DOHH2 (cell line): ENCODE results near the gene BANK1.

ENCODE experiments used
- H3F3A ChIP-seq: fragments of 200-600 bp; sonication (generic), shearing (Covaris generic); 2 replicates; pipeline ENCODE4 v1.6.0; 2016; ENCODE audit warnings: antibody characterized with exemption, mild to moderate bottlenecking; ENCODE audit not compliant: control insufficient read depth, insufficient read depth
- H3K27ac ChIP-seq: fragments of 200-600 bp; sonication (generic); 2 replicates; pipeline ENCODE4 v1.5.1; 2014; ENCODE audit warnings: low read depth, mild to moderate bottlenecking, low read length, moderate library complexity
- H3K27me3 ChIP-seq: fragments of 200-600 bp; sonication (generic); 2 replicates; pipeline ENCODE4 v1.6.1; 2014; ENCODE audit warnings: mild to moderate bottlenecking, low read length, mixed read lengths; ENCODE audit not compliant: control insufficient read depth
- H3K36me3 ChIP-seq: fragments of 200-600 bp; sonication (generic); 2 replicates; pipeline ENCODE4 v1.6.1; 2014; ENCODE audit warnings: mild to moderate bottlenecking, low read length, moderate library complexity, mixed read lengths; ENCODE audit not compliant: control insufficient read depth
- H3K4me1 ChIP-seq: fragments of 200-600 bp; sonication (generic); 2 replicates; pipeline ENCODE4 v1.6.1; 2014; ENCODE audit warnings: mild to moderate bottlenecking, low read length, mixed read lengths; ENCODE audit not compliant: control insufficient read depth
- H3K4me2 ChIP-seq: fragments of 200-600 bp; sonication (generic); 2 replicates; pipeline ENCODE4 v1.6.0; 2014; ENCODE audit warnings: mild to moderate bottlenecking, low read length, moderate library complexity
- H3K4me3 ChIP-seq: fragments of 200-600 bp; sonication (generic); 2 replicates; pipeline ENCODE4 v1.5.1; 2014; ENCODE audit warnings: mild to moderate bottlenecking, low read length, mixed read lengths
- H3K79me2 ChIP-seq: fragments of 200-600 bp; sonication (generic); 2 replicates; pipeline ENCODE4 v1.6.1; 2014; ENCODE audit warnings: mild to moderate bottlenecking, low read length, mixed read lengths; ENCODE audit not compliant: control insufficient read depth
- H3K9me2 ChIP-seq: fragments of 200-600 bp; sonication (generic); replicated peaks from 2 replicates; pipeline ENCODE4 v1.6.1; 2014; ENCODE audit warnings: mild to moderate bottlenecking, low read length, mixed read lengths; ENCODE audit not compliant: control insufficient read depth
- H3K9me3 ChIP-seq: fragments of 200-600 bp; sonication (generic); 2 replicates; pipeline ENCODE4 v1.6.1; 2014; ENCODE audit warnings: antibody characterized with exemption, low read length, mixed read lengths; ENCODE audit not compliant: control insufficient read depth, insufficient read depth
- H4K20me1 ChIP-seq: fragments of 200-600 bp; sonication (generic); 2 replicates; pipeline ENCODE4 v1.6.0; 2014; ENCODE audit warnings: low read depth, mild to moderate bottlenecking, antibody characterized with exemption, low read length, moderate library complexity; ENCODE audit not compliant: control insufficient read depth, insufficient read depth
- EZH2phosphoT487 ChIP-seq: fragments of 200-600 bp; sonication (generic); IDR thresholded peaks from 2 replicates; pipeline ENCODE4 v1.6.1; 2017; ENCODE audit warnings: borderline replicate concordance, mild to moderate bottlenecking, antibody characterized with exemption, low read length, moderate library complexity, mixed read lengths
- TF ChIP-seq, protein P1 (sequence below): fragments of 200-600 bp; sonication (generic); IDR thresholded peaks from one replicate; pipeline ENCODE4 v1.5.1; 2014; ENCODE audit warnings: antibody characterized with exemption, mild to moderate bottlenecking, low read depth, low read length; ENCODE audit not compliant: poor library complexity, severe bottlenecking

Gene BANK1

DNA sequence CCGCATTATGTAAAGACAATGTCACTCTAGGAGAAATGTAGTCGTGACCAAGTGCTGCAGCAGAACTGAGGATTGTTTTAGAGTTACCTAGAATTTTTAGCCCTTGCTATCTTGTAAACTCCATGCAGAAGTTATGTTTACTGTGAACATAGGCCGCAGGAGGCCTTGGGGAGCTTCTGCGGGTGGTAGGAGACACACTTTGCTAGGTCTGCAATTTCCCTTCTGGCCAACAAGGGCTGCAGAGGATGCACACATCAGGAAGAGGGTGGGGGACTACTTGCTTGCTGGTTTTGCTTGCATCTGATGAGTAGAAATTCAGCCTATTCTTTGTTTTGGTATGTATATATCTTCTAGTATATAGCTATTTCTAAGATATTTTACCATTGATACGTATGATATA, 23.1 kb downstream of the BANK1 start:
- no peaks in the 10 kb centered on the region for H3K9me2 ChIP-seq
- H4K20me1 ChIP-seq, result no peaks in the 10 kb centered on the region
- H3K27me3 ChIP-seq, result no peaks in the 10 kb centered on the region
- H3K4me2 ChIP-seq, result peak overlapping the region; percentile 46
- no peaks in the 10 kb centered on the region for H3K36me3 ChIP-seq
- H3K4me3 ChIP-seq, result no peak overlapping the region
- TF ChIP-seq, protein P1, sequence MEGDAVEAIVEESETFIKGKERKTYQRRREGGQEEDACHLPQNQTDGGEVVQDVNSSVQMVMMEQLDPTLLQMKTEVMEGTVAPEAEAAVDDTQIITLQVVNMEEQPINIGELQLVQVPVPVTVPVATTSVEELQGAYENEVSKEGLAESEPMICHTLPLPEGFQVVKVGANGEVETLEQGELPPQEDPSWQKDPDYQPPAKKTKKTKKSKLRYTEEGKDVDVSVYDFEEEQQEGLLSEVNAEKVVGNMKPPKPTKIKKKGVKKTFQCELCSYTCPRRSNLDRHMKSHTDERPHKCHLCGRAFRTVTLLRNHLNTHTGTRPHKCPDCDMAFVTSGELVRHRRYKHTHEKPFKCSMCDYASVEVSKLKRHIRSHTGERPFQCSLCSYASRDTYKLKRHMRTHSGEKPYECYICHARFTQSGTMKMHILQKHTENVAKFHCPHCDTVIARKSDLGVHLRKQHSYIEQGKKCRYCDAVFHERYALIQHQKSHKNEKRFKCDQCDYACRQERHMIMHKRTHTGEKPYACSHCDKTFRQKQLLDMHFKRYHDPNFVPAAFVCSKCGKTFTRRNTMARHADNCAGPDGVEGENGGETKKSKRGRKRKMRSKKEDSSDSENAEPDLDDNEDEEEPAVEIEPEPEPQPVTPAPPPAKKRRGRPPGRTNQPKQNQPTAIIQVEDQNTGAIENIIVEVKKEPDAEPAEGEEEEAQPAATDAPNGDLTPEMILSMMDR, result no peak
- no peak for TF ChIP-seq EZH2phosphoT487
- H3K79me2 ChIP-seq, result no peaks in the 10 kb centered on the region
- H3F3A ChIP-seq, result no peaks in the 10 kb centered on the region
- H3K4me1 ChIP-seq, result peaks cover 13% of the 10 kb centered on the region
- H3K9me3 ChIP-seq, result no peaks in the 10 kb centered on the region
- no peak overlapping the region for H3K27ac ChIP-seq

DNA sequence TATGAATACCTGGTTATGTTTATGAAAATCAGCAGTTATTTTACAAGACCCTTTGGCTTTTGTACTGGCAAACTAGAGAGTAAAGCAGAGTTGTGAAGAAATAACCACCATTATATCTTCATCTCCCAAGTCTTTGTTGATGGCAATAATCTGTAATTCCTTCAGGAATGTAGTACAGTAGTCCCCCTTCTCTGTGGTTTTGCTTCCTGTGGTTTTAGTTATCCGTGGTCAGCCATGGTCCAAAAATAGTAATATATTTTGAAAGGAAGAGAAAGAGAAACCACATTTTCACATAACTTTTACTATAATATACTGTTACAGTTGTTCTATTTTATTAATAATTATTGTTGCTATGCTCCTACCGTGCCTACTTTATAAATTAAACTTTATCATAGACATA, 27.8 kb downstream of the BANK1 start:
- H3K4me1 ChIP-seq, result peaks cover 10% of the 10 kb centered on the region
- no peak overlapping the region for H3K4me3 ChIP-seq
- H3F3A ChIP-seq, result no peaks in the 10 kb centered on the region
- H3K36me3 ChIP-seq, result no peaks in the 10 kb centered on the region
- no peak overlapping the region for H3K27ac ChIP-seq
- no peak overlapping the region for H3K4me2 ChIP-seq
- H4K20me1 ChIP-seq, result no peaks in the 10 kb centered on the region
- no peaks in the 10 kb centered on the region for H3K79me2 ChIP-seq
- no peaks in the 10 kb centered on the region for H3K9me2 ChIP-seq
- TF ChIP-seq, protein P1, result no peak
- TF ChIP-seq EZH2phosphoT487, result no peak
- H3K9me3 ChIP-seq, result no peaks in the 10 kb centered on the region
- H3K27me3 ChIP-seq, result no peaks in the 10 kb centered on the region

DNA sequence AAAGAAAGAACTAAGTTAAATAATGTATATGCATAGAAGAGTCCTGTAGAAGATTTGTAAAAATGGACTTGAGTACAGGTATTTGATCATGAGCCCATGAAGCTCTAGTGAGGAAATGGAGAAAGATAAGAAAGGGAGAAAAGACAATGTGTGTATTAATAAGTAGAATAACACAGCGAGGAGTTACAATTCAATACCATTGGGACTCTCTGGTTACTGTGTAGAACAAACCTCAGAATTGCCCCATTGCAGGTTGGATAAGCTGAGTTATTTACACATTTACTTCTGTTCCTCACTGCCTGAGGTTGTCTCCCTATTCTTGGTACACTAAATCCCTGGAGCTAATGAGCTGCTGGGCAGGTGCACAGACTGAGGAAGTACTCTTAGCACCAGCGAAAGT, 33.3 kb downstream of the BANK1 start:
- H3K27me3 ChIP-seq, result no peaks in the 10 kb centered on the region
- no peaks in the 10 kb centered on the region for H3K9me2 ChIP-seq
- H3F3A ChIP-seq, result no peaks in the 10 kb centered on the region
- no peaks in the 10 kb centered on the region for H3K4me1 ChIP-seq
- no peaks in the 10 kb centered on the region for H3K9me3 ChIP-seq
- H3K4me3 ChIP-seq, result no peak overlapping the region
- no peak overlapping the region for H3K4me2 ChIP-seq
- no peaks in the 10 kb centered on the region for H4K20me1 ChIP-seq
- no peaks in the 10 kb centered on the region for H3K36me3 ChIP-seq
- H3K79me2 ChIP-seq, result no peaks in the 10 kb centered on the region
- H3K27ac ChIP-seq, result no peak overlapping the region
- TF ChIP-seq EZH2phosphoT487, result no peak
- TF ChIP-seq, protein P1, result no peak

DNA sequence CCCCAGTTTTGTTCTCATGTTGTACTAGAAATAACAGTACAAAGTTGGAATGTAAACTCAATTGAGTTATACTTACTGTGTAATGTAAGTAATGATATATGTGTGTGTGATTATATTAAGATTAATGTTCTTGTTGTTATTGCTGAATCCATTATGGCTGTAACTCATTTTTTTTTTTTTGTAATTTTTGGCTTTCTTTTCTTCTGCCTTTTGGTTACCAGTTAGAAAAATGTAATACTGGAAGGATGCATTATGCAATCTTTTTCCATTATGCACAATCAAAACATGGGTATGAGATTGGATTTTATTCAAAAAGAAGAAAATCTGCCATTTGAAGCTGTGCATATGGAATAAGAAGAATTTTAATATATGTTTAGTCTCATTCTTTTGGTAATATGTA, 34.0 kb downstream of the BANK1 start:
- Histone ChIP-seq H3K27me3 (no peaks in the 10 kb centered on the region), H3K36me3 (no peaks in the 10 kb centered on the region), H3K9me2 (no peaks in the 10 kb centered on the region), H3K4me3 (no peak overlapping the region), H4K20me1 (no peaks in the 10 kb centered on the region), H3K27ac (no peak overlapping the region), H3K9me3 (no peaks in the 10 kb centered on the region), H3K79me2 (no peaks in the 10 kb centered on the region), H3K4me1 (no peaks in the 10 kb centered on the region), H3K4me2 (no peak overlapping the region), H3F3A (no peaks in the 10 kb centered on the region)
- TF ChIP-seq EZH2phosphoT487, result no peak
- TF ChIP-seq, protein P1, result no peak
